ENCODE measurements around the gene ZNF367.

ZNF367 gene

GRCh38 chr9:96418083-96418919 lies at the start of gene ZNF367:
Gene ZNF367, minus strand, starts transcription at chr9:96418370. Its CDS starts 338 bp downstream, at chr9:96418032.
- DNase-seq: peak; percentile 80

GRCh38 chr9:96467784-96468183 lies 49.6 kb upstream of the ZNF367 start:
- no peak for DNase-seq

DNA sequence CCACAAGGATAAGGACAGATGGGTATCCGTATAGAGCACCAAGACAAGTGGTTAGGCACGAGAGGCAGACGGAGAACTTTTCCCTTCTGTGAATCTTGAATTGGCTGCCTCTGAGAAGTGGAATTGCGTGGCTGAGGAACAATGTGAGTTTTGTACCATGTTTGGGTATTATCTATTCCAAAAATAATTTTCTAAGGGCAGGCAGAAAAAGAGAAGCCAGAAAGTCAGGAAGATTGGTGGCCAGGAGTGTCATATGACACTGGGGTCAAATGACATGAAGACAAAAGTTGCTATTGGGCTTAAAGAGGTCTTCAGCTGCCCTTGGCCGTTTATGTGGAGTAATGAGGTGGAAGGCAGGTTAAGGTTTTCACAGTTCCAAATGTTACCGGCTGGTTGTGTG lies 46.3 kb upstream of the ZNF367 start:
- no peak for DNase-seq

GRCh38 chr9:96462541-96462940 lies 44.4 kb upstream of the ZNF367 start:
- DNase-seq: no peak

GRCh38 chr9:96461336-96461735 lies 43.2 kb upstream of the ZNF367 start:
- no peak for DNase-seq

GRCh38 chr9:96460882-96461281 lies 42.7 kb upstream of the ZNF367 start:
- no peak for DNase-seq

GRCh38 chr9:96460470-96460869 lies 42.3 kb upstream of the ZNF367 start:
- no peak for DNase-seq

DNA sequence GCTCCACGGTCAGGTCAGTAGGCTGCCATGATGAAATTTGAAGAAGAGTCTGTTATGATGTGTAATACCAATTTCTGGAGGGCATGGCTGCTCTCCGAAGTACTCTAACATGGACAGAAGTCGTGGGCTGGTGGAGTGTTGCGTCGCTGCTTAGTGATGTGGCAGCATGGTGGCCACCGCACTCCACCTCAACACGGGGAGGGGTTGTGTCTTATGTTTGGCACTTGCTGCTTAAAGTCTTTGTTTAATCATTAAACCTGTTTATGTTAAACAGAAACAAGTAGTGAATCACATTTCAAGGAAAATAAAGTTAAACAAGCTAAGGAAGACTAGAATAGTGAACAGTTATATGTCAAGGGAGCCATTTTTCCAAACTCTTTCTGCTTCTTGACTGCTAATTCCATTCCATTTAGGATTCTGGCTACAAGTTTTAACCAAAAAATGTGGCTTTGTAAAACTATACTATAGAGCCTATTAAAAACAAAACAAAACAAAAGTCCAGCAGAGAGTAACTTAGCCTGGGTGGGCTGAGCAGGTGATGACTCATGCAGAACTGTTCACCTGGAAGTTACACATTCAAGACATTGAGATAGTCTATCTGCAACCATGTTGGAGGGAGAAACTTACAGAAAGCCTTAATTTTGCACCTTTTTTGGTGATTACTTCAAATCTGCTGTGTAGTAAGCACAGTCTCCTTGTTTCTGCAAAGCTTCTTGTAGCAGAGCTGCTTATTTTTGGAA lies 41.3 kb upstream of the ZNF367 start:
- no peak for DNase-seq

- no peak for DNase-seq
Measured at GRCh38 chr9:96458226-96458625, 40.1 kb upstream of the ZNF367 start.

DNA sequence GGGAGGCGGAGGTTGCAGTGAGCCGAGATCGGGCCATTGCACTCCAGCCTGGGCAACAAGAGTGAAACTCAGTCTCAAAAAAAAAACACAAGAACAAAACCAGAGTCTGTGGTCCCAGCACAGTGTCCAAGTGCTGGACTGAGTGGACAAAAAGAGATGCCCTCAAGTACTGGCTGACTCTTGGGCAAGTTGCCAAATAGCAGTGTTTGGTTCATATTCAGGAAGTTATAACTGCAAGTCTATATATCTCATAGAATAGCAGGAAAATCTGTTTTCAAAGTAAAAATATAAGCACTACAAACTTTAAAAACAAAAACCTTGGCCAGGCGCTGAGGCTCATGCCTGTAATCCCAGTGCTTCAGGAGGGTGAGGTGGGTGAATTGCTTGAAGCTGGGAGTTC lies 39.1 kb upstream of the ZNF367 start:
- no peak for DNase-seq

DNA sequence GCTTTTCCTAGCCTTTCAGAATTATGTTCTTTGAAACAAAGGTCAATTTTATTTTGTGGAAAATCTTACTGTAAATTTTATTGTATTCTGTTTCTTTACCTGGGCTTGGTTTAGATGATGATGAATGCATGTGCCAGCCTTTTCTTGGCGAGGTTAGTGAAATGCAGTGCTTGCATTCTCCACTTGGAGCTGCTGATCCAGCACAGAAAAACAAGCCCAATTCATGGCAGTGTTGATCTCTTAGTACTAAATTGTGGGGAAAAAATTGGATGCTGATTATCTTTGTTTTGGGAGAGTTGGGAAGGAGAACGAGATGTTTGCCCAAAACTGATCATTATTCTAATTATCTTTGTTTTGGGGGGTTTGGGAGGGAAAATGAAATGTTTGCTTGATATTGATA lies 35.5 kb upstream of the ZNF367 start:
- no peak for DNase-seq

- no peak for DNase-seq
Measured at GRCh38 chr9:96450613-96451528, 32.7 kb upstream of the ZNF367 start.

GRCh38 chr9:96449845-96450612 lies 31.9 kb upstream of the ZNF367 start, which contains the start of gene HABP4:
Gene HABP4, plus strand, starts transcription at chr9:96450169. Its CDS starts 111 bp downstream, at chr9:96450280.
- peak; percentile 47 for DNase-seq

GRCh38 chr9:96449523-96449844 lies 31.3 kb upstream of the ZNF367 start:
- DNase-seq: no peak

- no peak for DNase-seq
Measured at GRCh38 chr9:96448546-96449170, 30.5 kb upstream of the ZNF367 start.

DNA sequence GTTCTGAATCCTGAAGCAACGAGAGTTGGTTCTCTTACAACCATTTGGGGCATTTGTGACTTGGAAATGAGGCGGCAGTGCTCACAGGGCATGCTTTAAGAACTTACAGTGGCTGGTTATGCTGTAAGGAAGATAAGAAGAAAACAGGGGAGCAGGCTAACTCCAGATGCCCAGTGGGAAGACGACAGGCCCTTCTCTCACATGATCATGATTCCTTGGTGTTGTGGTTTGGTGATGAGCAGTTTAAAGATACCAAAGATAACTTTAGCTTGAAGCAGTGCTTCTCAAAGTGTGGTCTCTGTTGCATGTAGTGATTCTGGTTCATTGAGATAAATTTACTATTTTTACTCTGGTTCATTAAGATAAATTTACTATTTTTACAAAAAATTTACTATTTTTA lies 29.2 kb upstream of the ZNF367 start:
- DNase-seq: no peak

- DNase-seq: no peak
Measured at GRCh38 chr9:96442491-96442890, 24.3 kb upstream of the ZNF367 start.

DNA sequence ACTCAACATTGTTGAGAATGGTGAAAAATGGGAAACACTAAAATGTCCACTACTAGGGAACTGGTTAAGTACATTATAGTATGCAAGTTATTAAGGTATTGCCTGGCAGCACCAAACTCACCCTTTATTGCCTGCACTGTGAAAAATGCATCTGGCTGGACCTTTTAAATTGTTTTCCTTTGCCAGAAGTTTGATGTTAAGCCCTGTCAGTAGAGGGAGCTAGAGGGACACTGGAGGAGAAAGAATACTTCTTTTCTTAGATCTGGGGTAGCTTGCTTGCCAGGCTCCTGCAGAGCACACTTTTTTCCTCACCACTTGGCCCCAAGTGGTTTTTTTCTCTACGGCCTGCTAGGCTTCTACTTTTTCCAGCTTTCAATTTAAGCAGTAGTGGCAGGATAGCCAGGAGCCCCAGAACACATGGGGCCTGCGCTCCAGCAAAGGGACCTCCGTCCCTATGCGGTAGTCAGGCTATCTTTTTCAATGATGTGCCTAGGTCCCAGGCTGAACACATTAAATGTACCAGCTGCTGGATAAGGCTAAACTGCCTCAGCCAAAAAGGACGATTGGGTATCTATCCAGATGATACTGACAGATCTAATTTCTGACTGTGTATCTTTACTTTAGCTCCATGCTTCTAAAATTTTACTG lies 23.8 kb upstream of the ZNF367 start:
- no peak for DNase-seq

DNA sequence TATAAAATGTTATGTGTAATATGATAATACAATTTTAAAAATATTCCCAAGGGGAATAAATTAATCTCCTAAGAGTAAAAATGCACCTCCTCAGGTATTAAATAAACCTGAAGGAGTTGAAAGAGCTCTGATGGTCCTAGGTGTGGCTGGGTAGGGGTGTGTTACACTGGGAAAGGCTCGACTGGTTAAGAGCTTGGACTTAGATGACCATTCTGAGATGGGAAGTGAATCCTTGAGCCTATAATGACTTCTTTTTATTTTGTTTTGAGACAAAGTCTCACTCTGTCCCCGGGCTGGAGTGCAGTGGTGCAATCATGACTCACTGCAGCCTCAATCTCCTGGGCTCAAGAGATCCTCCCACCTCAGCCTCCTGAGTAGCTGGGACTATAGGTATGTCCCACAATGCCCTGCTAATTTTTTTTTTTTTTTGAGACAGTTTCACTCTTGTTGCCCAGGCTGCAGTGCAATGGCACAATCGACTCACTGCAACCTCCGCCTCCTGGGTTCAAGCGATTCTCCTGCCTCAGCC lies 22.6 kb upstream of the ZNF367 start:
- DNase-seq: no peak

DNA sequence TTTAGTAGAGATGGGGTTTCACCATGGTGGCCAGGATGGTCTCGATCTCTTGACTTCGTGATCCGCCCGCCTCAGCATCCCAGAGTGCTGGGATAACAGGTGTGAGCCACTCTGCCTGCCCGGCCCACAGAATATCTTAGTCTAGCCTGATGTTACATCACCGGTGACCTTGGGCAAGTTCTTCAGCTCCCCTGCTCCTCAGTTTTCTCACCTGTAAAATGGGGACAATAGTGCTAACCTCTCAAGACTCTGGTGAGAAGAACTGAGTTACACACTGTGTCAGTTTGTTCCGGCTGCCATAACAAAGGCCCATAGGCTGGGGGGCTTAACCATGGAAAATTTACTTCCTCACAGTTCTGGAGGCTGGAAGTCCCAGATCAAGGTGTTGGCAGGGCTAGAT lies 19.3 kb upstream of the ZNF367 start:
- DNase-seq: no peak

DNA sequence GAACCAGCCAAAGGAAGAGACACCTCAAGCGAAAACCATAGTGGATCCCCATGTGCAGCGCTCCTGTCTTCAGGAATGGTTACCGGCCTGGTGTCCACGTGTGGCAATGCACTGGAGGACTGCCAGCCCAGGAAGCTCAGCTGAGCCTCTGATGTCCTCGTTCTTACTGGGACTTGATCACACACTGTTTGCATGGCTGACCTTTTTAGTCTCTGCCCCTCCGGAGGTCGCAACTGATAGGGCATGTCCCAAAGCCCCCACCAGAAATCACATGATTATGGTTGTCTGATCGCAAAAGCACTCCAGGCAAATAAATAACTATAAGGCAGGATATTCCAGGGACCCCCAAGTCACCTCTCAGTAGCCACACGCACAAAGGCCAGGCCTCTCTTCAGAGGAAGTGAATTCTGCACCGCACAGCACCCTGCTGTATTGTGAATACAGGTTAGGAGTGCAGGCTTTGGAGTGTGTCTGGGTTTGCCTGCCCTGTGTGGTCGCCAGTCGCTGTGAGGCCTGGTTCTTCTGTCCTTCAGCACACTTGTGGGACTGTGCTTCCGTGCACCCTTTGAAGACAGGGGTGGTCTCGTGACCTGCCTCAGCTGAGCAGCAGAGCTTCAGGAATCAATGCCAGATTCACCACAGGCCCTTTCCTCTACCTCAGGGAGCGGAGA lies 18.4 kb upstream of the ZNF367 start:
- no peak for DNase-seq
